Measurements from ENCODE around the gene UVRAG.

UVRAG gene

GRCh38 chr11:76086743-76087635 is 272.0 kb downstream of the UVRAG start:
- in situ Hi-C loops (cut with MboI; ENCODE audit: low sequenced_read_pairs): no loop called here

DNA sequence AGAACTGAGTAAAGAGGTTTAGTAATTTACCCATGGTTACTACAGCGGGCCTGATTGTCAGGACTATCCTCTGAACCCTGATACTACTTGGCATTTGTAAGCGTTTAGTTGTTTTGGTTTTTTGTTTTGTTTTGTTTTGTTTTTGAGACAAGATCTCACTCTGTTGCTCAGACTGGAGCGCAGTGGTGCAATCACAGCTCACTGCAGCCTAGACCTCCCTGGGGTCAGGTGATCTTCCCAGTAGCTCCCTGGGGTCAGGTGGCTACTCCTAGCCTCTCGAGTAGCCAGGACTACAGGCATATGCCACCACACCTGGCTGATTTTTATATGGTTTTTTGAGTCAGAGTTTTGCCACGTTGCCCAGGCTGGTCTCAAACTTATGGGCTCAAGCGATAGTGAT is 272.7 kb downstream of the UVRAG start:
- in situ Hi-C loops (cut with MboI; ENCODE audit: low sequenced_read_pairs): no loop called here

DNA sequence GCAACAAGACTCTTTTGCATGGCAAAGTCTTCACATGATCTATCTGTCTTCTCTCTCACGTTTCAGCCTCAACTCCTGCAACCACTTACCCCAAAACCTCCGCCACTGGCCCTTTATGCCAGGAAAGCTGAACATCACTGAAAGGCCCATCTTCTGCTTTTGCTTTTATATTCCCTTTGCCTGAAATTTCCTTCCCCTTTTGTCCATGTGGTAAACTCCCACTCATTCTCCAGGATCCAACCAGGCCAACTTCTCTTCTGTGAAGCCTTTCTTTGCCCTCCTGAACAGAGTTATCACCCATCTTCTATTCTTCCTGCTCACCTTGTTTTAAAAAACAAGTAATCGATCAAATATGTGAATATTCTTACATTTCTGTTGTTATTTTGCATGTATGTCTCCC is 273.5 kb downstream of the UVRAG start:
- in situ Hi-C loops (cut with MboI; ENCODE audit: low sequenced_read_pairs): no loop called here

DNA sequence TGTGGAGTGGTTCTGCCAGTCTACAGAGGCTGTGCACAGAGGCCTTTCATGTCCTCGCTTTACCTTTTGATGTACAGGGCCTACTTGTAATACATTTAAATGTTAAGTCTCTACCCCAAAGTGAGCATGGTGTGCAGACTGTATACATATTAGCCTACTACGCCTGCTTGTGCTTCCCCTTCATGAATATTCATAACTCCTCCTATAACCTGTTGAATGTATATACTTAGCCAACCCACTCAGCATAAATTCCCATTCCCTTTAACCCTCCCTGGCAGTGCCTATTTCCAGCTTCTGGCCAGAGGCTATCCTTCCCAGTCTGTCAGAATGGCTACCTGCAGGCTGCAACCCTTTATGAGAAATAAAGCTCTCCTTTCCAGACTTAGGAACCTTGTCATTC is 275.2 kb downstream of the UVRAG start:
- in situ Hi-C loops (cut with MboI; ENCODE audit: low sequenced_read_pairs): no loop called here

DNA sequence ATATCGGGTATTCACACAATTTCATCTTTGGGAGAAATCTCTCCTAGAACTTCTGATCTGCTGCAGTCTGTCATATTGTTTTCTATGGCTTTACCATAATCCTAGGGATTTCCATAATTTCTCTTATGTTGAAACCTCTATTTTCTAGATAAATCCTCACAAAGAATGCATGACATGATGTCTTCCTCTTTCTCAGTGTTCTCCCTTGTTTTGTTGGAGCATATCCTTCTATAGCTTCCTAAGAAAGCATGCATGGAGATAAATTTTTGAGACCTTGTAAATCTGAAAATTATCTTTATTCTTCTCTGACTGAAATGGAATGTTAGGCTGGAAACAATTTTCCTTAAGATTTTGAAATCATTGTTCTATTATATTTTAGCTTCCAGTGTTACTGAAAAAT is 275.8 kb downstream of the UVRAG start:
- in situ Hi-C loops (cut with MboI; ENCODE audit: low sequenced_read_pairs): no loop called here

DNA sequence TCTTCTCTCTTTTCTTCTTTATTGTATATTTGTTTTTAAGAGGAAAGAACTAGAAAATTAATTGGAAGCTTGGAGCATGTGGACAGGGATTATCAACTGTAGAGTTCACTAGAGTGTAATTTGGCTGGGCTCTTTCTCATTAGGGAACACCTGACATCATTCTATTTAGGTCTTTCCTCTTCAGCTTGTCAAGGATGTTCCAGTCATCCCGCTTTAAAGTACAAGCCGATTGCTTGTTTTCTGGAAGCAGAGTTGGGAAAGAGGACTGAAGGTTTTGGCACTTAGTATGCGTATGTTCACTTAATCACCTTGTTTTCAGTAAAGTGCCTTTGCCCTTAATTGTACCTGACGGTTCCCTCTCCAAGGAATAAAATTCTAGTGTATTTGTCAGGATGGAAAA is 279.7 kb downstream of the UVRAG start:
- in situ Hi-C loops (cut with MboI; ENCODE audit: low sequenced_read_pairs): no loop called here

GRCh38 chr11:76095891-76096290 is 280.9 kb downstream of the UVRAG start:
- in situ Hi-C loops (cut with MboI; ENCODE audit: low sequenced_read_pairs): no loop called here

- in situ Hi-C loops (cut with MboI; ENCODE audit: low sequenced_read_pairs): no loop called here
These were observed 281.5 kb downstream of the UVRAG start for GRCh38 chr11:76096552-76096951.

GRCh38 chr11:76102802-76103201 is 287.8 kb downstream of the UVRAG start:
- in situ Hi-C loops (cut with MboI; ENCODE audit: low sequenced_read_pairs): no loop called here

DNA sequence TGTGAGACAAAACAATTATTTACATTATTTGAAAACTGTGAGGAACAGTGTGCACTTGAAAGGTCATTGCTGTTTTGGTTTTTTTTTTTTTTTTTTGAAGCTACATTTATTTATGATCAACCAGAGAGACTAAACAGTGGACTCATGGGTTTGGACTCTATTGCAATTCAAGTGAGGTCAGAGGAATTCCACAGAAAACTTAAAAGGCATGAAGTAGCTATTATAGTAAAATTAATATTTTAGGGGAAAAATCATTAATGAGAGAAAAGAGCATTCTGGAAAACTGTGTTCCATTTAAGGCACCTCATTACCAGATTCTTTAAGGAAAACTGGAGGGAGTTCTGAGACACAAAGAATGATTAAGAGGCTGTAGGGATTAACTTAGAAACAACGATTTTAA is 288.4 kb downstream of the UVRAG start:
- in situ Hi-C loops (cut with MboI; ENCODE audit: low sequenced_read_pairs): no loop called here

DNA sequence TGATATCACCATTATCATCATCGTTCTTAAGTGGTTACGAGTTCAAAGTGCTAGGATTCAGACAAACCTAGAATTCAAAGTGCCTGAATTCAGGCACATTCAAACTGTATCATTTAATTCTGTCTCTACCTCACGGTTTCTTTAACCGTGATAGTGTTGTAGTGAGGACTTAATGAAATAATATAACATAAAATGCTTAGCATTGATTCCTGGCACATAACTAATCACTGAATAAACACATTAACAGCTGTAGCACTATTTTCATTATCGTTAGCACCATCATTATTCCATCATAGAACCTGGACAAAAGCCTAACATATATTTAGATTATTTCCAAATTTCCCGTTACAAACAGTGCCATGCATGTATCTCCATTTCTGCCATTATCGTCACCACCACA is 289.3 kb downstream of the UVRAG start:
- in situ Hi-C loops (cut with MboI; ENCODE audit: low sequenced_read_pairs): no loop called here

DNA sequence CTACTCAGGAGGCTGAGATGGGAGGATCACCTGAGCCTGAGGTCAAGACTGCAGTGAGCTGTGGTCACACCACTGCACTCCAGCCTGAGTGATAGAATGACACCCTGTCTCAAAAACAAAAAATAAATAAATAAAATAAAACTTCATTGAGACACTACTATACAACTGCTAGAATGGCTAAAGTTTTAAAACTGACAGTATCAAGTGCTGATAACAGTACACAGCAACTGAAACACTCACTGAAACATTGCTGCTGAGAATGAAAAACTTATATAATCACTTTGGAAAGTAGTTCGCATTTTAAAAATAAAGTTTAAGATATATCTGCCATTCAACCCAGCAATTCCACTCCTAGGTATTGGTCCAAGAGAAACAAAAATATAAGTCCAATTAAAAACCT is 290.6 kb downstream of the UVRAG start:
- in situ Hi-C loops (cut with MboI; ENCODE audit: low sequenced_read_pairs): no loop called here

DNA sequence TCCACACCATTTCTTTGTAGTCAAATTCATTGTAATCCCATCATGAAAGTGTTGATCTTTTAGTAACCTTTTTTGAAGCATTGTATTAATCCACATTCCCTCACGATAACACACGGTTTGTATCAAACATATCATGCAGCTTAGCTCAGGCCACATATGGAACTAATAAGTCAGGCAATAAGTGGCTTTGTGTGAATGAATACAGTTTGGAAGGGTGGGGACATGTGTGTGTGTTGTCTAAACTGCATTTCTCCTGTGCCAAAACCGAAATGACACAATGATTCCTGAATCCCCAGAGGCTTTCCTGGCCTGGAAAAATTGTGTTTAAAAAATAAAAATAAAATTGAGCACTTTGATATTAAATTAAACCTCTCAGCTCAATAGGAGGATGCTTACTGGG is 293.0 kb downstream of the UVRAG start:
- in situ Hi-C loops (cut with MboI; ENCODE audit: low sequenced_read_pairs): no loop called here

- in situ Hi-C loops (cut with MboI; ENCODE audit: low sequenced_read_pairs): no loop called here
These were observed 299.2 kb downstream of the UVRAG start for GRCh38 chr11:76114238-76114637.

- in situ Hi-C loops (cut with MboI; ENCODE audit: low sequenced_read_pairs): no loop called here
These were observed 300.5 kb downstream of the UVRAG start for GRCh38 chr11:76115555-76115954.

- in situ Hi-C loops (cut with MboI; ENCODE audit: low sequenced_read_pairs): no loop called here
These were observed 304.0 kb downstream of the UVRAG start for GRCh38 chr11:76119032-76119431.

DNA sequence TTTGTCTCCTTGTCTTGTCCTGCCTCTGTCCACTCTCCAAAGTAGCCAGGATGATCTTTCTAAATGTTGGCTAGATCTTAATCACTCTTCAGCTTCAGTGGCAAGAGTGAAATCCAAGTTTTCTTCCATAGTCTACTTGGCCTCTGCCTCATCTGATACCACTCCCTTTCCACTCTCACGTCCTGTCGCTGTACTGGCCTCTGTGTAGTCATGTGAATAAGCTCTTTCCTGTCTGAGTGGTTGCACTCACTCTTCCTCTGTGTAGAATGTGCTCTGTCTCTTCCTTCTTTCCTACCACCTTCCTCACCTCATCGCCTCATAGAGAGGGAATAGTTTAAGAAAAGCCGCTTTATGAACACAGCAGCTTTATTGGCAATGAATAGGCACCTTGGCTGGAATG is 304.8 kb downstream of the UVRAG start:
- in situ Hi-C loops (cut with MboI; ENCODE audit: low sequenced_read_pairs): no loop called here

DNA sequence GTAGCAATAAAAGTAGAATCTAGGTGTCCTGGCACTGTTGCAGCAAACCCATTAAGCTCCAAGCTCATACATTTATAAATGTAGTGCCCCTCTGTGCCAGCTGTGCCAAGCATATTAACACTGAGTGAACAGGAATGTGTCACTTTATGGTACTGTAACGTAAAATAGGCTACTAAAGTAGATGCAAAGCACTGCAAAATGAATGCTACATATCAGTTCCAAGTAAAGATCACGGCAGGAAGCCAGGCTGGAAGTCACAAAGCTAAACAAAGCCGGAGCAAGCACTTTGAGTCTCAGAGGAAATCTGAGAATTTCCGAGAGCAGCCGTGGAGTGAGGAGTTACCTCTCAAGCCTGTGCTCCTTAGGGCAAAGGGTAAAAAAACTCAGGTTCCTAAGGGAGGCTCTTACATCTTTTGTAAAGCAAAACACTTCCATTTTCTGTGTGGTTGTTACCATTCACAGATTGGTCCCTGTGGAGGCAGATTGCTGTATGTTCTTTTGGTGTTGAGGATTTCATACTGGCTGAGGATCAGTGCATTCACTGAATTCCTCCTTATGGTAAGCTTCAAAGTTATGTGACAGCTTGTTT is 305.6 kb downstream of the UVRAG start:
- in situ Hi-C loops (cut with MboI; ENCODE audit: low sequenced_read_pairs): no loop called here

DNA sequence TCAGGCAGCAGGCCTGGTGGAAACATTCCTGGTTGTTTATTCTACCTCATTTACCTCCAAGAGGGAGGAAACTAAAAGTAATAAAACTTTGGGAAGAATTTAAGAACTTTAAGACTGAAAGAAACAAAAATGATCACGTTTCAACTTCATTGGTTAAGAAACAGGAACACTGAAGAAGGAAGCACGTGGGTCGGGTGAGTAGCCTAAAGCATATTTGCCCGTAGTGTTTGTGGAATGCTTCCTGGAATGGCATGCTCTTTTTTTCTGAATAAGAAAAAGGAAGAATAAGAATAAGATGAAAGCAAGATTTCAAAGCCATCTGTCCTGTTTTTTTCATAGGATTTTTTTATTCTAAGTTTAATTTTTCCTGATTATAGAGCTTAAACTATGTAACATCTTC is 308.2 kb downstream of the UVRAG start:
- in situ Hi-C loops (cut with MboI; ENCODE audit: low sequenced_read_pairs): no loop called here

DNA sequence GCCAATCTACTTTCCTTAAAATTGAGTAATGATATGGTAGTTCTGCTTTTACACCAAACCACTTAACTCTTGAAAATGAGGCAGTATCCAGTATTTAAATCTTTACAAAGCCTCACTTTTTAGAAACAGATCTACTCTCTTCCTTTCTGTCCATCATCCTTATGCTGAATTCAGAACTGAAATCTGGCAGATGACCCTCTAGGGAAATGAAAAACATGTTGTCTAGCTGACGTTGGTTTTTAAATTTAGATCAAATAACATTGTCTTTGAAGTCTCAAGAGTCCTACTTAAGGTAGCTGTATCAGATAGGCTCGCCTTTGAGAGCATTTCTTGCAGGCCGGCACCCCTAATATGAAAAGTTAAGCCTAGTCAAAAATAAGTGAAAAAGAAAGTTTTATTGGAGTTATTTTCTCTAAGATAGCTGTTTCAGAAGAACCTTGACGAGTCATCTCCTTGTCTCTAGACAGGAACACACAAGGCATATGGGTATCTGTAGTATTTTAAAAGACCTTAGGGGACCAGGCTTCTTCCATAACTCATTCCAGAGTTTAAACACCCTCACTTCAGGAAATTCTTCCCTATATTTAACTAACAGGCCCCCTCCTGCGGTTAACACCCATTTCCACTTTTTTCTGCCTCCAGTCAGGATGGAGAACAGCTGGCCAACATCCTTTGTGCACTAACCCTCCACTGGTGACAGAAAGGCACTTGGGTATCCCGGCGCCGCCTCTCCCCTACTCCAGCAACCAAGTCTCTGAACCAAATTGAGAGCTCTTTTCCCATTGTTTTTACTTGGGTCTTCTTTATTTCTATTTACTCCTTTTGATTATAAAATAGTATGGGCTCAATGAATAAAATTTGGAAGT is 310.1 kb downstream of the UVRAG start:
- in situ Hi-C loops (cut with MboI; ENCODE audit: low sequenced_read_pairs): no loop called here

- in situ Hi-C loops (cut with MboI; ENCODE audit: low sequenced_read_pairs): no loop called here
These were observed 314.7 kb downstream of the UVRAG start for GRCh38 chr11:76129729-76130128.

GRCh38 chr11:76131142-76131541 is 316.1 kb downstream of the UVRAG start:
- in situ Hi-C loops (cut with MboI; ENCODE audit: low sequenced_read_pairs): no loop called here

Data from hTERT RPE-1 (cell line).